Measurements from ENCODE around the gene PRXL2C.

DNA sequence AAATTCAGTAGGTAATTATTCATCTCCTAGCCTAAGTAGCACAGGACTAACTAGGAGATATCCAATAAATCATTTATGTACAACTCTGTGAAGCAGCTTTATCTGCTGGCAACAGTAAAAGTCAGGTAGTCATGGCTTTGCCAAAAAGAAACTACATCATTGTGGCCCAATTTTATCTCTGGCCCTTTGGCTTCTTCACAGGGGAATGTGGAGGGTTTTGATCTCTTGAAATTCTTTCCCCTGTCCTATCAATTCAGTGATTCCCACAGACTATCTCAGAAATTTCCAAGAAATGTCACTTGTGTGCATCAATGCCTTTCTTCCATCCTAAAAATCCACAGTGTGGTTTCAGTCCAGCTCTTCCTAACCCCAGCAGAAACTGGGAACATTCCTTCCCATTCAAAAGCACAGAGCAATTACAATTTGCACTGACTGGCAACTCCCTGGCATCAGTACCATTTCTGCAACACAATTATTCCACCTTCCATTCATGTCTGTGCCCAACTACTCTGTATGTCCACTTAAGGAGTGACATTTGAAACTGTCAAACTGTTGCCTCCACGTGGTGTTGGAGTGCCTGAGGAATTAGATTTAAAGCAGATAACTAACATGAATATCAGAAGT lies 42.0 kb downstream of the PRXL2C start:
- TF ChIP-seq, protein P1, sequence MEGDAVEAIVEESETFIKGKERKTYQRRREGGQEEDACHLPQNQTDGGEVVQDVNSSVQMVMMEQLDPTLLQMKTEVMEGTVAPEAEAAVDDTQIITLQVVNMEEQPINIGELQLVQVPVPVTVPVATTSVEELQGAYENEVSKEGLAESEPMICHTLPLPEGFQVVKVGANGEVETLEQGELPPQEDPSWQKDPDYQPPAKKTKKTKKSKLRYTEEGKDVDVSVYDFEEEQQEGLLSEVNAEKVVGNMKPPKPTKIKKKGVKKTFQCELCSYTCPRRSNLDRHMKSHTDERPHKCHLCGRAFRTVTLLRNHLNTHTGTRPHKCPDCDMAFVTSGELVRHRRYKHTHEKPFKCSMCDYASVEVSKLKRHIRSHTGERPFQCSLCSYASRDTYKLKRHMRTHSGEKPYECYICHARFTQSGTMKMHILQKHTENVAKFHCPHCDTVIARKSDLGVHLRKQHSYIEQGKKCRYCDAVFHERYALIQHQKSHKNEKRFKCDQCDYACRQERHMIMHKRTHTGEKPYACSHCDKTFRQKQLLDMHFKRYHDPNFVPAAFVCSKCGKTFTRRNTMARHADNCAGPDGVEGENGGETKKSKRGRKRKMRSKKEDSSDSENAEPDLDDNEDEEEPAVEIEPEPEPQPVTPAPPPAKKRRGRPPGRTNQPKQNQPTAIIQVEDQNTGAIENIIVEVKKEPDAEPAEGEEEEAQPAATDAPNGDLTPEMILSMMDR (conservative IDR thresholded peaks at IDR 0.05; ENCODE audit: low read length): no peak
- TF ChIP-seq EZH2phosphoT487 (IDR thresholded peaks at IDR 0.05; ENCODE audit: borderline replicate concordance, low read depth, low read length): no peak
